Adrenal gland (tissue), 5 donors: ENCODE measurements around the gene TMCC1.

ENCODE experiments used
- CTCF ChIP-seq, 6 experiments: fragments of 450-650 bp in 4 of 6; fragments of 200-600 bp in 2 of 6; sonication (generic) in 1 of 6; IDR thresholded peaks; 1 replicate in 5 of 6; 2 replicates in 1 of 6; pipeline versions ENCODE4 v1.5.1 to v1.8.0; 2016 to 2021; ENCODE audit warnings: antibody characterized with exemption in 6 of 6, mild to moderate bottlenecking in 2 of 6, moderate library complexity in 1 of 6
- POLR2A ChIP-seq, 2 donors: fragments of 450-650 bp; IDR thresholded peaks; one replicate each; pipeline ENCODE4 v1.6.1; 2017; ENCODE audit warnings: antibody characterized with exemption in 2 of 2, mild to moderate bottlenecking in 2 of 2, moderate library complexity in 1 of 2
- donor health status: DM: no; HTN: no; CAD: no.

GRCh38 chr3:129598484-129598883, 295.0 kb downstream of the TMCC1 start:
- TF ChIP-seq CTCF (IDR thresholded peaks at IDR 0.05) (no peak), POLR2A (IDR thresholded peaks at IDR 0.05) (no peak)
